ENCODE results near the gene UBTFL1.
"Not testable (repeated sequence)": the region's sequence is repeated elsewhere in the genome, so short reads cannot be mapped to it uniquely, and the experiment has no call there.

UBTFL1 gene, protein sequence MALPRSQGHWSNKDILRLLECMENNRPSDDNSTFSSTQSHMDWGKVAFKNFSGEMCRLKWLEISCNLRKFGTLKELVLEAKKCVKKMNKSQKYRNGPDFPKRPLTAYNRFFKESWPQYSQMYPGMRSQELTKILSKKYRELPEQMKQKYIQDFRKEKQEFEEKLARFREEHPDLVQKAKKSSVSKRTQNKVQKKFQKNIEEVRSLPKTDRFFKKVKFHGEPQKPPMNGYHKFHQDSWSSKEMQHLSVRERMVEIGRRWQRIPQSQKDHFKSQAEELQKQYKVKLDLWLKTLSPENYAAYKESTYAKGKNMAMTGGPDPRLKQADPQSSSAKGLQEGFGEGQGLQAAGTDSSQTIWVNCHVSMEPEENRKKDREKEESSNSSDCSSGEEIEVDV

DNA sequence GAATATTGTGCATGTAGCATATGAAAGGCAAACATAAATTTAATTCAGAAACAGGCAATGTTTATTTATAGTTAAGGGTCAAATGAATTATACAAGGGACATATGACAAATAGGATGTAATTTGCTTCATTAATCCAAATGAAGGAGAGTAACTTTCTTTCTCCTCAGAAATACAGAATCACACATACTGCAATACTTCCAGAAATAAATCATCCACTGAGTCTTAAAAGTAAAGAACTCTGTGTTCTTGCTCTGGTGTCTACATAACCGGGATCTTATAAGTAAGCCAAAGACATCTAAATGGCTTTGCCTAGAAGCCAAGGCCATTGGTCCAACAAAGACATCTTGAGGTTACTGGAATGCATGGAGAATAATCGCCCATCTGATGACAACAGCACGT is at the start of gene UBTFL1:
UBTFL1 (plus strand) TSS at position 301 of the 400 bp plus-strand sequence; CDS start at position 301, 0 bp downstream.
- DNase-seq, H3K4me1 Mint-ChIP-seq, H3K27ac Mint-ChIP-seq, H3K9me3 Mint-ChIP-seq, ATAC-seq, H3K27me3 Mint-ChIP-seq, H3K4me3 Mint-ChIP-seq: not testable (repeated sequence)

GRCh38 chr11:90051591-90052209 is 34.0 kb upstream of the UBTFL1 start:
- not testable (repeated sequence) for H3K4me3 Mint-ChIP-seq, H3K27me3 Mint-ChIP-seq

DNA sequence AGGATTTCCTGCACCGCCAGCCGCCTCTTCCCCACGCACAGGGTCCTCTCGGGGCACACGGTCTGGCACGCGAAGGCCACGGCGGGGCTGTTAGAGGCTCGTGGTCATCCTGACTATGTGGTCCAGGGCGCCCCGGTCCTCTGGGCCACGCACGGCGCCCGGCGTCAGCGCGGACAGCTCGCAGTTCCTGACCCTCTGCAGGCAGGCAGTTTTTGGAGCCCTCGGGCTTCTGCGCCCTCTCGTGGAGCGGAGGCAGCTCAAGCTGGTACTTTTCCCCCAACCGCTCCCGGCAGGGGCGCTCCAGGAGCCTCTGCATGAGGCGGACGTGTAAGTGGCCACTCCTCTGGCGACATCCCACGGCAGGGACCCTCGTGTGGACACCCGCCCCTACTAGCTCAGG is 33.4 kb upstream of the UBTFL1 start:
- not testable (repeated sequence) for ATAC-seq, H3K4me1 Mint-ChIP-seq, DNase-seq, H3K27ac Mint-ChIP-seq, H3K27me3 Mint-ChIP-seq, H3K9me3 Mint-ChIP-seq
- H3K4me3 Mint-ChIP-seq: peak overlapping the region in 1 of 2 donors; percentile 29

More at GRCh38 chr11:90051591-90052209, 34.0 kb upstream of the UBTFL1 start:
- not testable (repeated sequence) for ATAC-seq, H3K9me3 Mint-ChIP-seq, H3K27ac Mint-ChIP-seq, H3K4me1 Mint-ChIP-seq
- peak in 1 of 2 donors; percentile 0 for DNase-seq

DNA sequence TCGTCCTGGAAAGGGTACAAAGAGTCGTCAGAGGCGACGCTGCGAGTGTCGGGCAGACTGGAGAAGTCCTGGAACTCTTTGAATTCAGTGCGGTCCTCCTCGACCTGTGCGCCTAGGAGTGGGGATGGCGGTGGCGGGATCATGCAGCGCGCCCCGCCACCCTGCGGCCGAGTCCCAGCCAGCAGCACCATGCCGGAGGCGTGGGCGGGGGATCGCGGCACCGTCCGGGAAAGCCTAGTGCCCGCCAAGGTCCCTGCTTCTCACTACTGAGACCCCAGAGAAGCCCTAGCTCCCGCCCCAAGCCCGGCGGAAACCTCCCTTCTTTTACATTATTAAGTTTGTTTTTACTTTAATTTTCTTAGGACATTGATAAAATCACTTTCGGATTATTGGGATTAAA is 32.2 kb upstream of the UBTFL1 start:
- not testable (repeated sequence) for H3K4me3 Mint-ChIP-seq, ATAC-seq, H3K9me3 Mint-ChIP-seq, H3K27me3 Mint-ChIP-seq, DNase-seq, H3K4me1 Mint-ChIP-seq
- H3K27ac Mint-ChIP-seq: peak overlapping the region in 1 of 2 donors; percentile 34

GRCh38 chr11:90088731-90089130 is 3.0 kb downstream of the UBTFL1 start:
- H3K27me3 Mint-ChIP-seq, H3K4me1 Mint-ChIP-seq, H3K4me3 Mint-ChIP-seq, ATAC-seq, H3K27ac Mint-ChIP-seq, H3K9me3 Mint-ChIP-seq, DNase-seq: not testable (repeated sequence)

DNA sequence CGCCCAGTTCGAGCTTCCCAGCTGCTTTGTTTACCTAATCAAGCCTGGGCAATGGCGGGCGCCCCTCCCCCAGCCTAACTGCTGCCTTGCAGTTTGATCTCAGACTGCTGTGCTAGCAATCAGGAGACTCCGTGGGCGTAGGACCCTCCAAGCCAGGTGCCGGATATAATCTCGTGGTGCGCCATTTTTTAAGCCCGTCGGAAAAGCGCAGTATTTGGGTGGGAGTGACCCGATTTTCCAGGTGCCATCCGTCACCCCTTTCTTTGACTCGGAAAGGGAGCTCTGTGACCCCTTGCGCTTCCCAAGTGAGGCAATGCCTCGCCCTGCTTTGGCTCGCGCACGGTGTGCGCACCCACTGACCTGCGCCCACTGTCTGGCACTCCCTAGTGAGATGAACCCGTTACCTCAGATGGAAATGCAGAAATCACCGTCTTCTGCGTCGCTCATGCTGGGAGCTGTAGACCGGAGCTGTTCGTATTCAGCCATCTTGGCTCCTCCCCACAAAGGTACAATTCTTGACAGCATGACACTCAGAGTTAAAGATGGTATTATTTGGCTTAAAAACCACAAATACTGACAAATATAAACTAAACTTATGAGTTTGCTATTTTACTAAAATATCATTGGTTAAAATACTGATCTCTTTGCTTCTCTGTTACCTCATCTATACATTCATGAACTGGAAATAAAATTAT is 9.6 kb downstream of the UBTFL1 start:
- H3K27ac Mint-ChIP-seq, H3K4me3 Mint-ChIP-seq, H3K4me1 Mint-ChIP-seq, H3K27me3 Mint-ChIP-seq, DNase-seq, H3K9me3 Mint-ChIP-seq, ATAC-seq: not testable (repeated sequence)

- H3K4me1 Mint-ChIP-seq, ATAC-seq, H3K4me3 Mint-ChIP-seq, H3K27ac Mint-ChIP-seq, H3K27me3 Mint-ChIP-seq, DNase-seq, H3K9me3 Mint-ChIP-seq: not testable (repeated sequence)
Measured at GRCh38 chr11:90098261-90098660, 12.5 kb downstream of the UBTFL1 start.

DNA sequence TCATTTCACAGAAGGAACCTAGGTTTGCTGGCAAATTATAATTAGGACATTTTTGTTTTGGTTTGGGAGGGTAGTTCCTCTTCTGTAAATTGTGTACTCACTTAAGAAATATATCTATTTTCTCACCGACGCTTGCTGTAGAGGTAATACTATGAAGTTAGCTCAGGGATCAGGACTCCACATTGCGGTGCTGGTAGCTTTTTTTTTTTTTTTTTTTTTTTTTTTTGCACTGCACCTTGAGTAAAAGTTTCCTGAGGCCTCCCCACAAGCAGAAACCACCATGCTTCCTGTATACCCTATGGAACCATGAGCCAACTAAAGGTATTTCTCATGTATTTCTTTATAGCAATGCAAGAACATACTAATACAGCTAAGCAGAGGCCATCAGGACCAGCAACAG is 14.7 kb downstream of the UBTFL1 start:
- Mint-ChIP-seq H3K27ac (peak overlapping the region in 1 of 2 donors; percentile 83), H3K27me3 (no peaks in the 10 kb centered on the region), H3K9me3 (no peaks in the 10 kb centered on the region)

GRCh38 chr11:90113541-90113940 is 27.8 kb downstream of the UBTFL1 start:
- Mint-ChIP-seq H3K9me3 (no peaks in the 10 kb centered on the region), H3K4me1 (no peaks in the 10 kb centered on the region), H3K4me3 (no peak overlapping the region), H3K27ac (no peak overlapping the region), H3K27me3 (peaks cover 20% of the 10 kb centered on the region)
- ATAC-seq (no peak), DNase-seq (no peak)

More for the DNA sequence above, 14.7 kb downstream of the UBTFL1 start:
- DNase-seq (no peak), ATAC-seq (no peak)
- no peak overlapping the region for H3K4me3 Mint-ChIP-seq
- no peaks in the 10 kb centered on the region for H3K4me1 Mint-ChIP-seq

DNA sequence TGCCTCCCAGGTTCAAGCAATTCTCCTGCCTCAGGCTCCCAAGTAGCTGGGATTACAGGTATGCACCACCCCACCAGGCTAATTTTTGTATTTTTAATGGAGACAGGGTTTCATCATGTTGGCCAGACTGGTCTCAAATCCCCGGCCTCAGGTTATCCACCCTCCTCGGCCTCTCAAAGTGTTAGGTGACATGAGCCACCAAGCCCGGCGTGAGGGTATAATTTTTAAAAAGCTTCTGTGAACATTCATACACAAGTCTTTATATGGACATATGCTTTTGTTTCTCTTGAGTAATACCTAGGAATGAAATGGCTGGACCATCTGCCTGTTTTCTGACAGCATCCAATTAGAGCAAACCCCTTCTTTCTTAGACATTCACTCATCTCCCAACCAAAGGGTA is 34.4 kb downstream of the UBTFL1 start:
- Mint-ChIP-seq H3K4me3 (no peak overlapping the region), H3K27ac (no peak overlapping the region), H3K4me1 (no peaks in the 10 kb centered on the region), H3K9me3 (no peaks in the 10 kb centered on the region), H3K27me3 (no peaks in the 10 kb centered on the region)
- no peak for DNase-seq
- ATAC-seq: no peak

- no peak for DNase-seq
- H3K27me3 Mint-ChIP-seq: peaks cover 10% of the 10 kb centered on the region
- H3K27ac Mint-ChIP-seq: no peak overlapping the region
- no peak overlapping the region for H3K4me3 Mint-ChIP-seq
- ATAC-seq: no peak
- no peaks in the 10 kb centered on the region for H3K9me3 Mint-ChIP-seq
- no peaks in the 10 kb centered on the region for H3K4me1 Mint-ChIP-seq
Measured at GRCh38 chr11:90124371-90124770, 38.6 kb downstream of the UBTFL1 start.

DNA sequence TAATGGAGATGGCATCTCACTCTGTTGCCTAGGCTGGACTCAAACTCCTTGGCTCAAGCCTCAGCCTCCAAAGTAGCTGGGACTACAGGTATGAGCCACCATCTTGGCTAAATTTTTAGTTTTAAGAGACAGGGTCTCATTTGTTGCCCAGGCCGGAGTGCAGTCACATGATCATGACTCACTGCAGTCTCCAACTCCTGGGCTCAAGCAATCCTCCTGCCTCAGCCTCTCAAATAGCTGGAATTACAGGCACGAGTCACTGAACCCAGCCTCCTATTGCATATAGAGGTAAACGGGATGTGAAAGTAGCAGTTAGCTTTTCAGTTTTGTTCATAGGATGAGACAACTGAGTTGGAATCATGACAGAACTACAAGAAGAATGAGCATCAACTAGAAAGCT is 39.2 kb downstream of the UBTFL1 start:
- Mint-ChIP-seq H3K27ac (no peak overlapping the region), H3K27me3 (peaks cover 16% of the 10 kb centered on the region), H3K4me1 (no peaks in the 10 kb centered on the region), H3K4me3 (no peak overlapping the region), H3K9me3 (no peaks in the 10 kb centered on the region)
- DNase-seq (no peak), ATAC-seq (no peak)

- H3K4me3 Mint-ChIP-seq: peak overlapping the region; percentile 52 to 59
- no peak for ATAC-seq
Measured at GRCh38 chr11:90133560-90134477, 48.1 kb downstream of the UBTFL1 start.

GRCh38 chr11:90134478-90135003 is 48.8 kb downstream of the UBTFL1 start, which contains the start of gene NAALAD2:
Gene NAALAD2, plus strand, starts transcription at chr11:90134663. Its CDS starts 96 bp downstream, at chr11:90134759.
- H3K4me3 Mint-ChIP-seq: peak within 1 kb of the TSS; percentile 52 to 59
- DNase-seq (peak in 1 of 2 donors; percentile 0), ATAC-seq (peak; percentile 48)
- H3K4me1 Mint-ChIP-seq: peaks cover 16% of the 10 kb centered on the region
- H3K9me3 Mint-ChIP-seq: peaks cover 0 to 3% of the 10 kb centered on the region in 2 donors
- peaks cover 64% of the 10 kb centered on the region for H3K27me3 Mint-ChIP-seq
- H3K27ac Mint-ChIP-seq: no peak within 1 kb of the TSS

More at GRCh38 chr11:90133560-90134477, 48.1 kb downstream of the UBTFL1 start:
- no peak for DNase-seq
- Mint-ChIP-seq H3K4me1 (peaks cover 16% of the 10 kb centered on the region), H3K27ac (no peak overlapping the region), H3K9me3 (no peaks in the 10 kb centered on the region), H3K27me3 (peaks cover 60% of the 10 kb centered on the region)

GRCh38 chr11:90135016-90135415 is 49.3 kb downstream of the UBTFL1 start:
- H3K27me3 Mint-ChIP-seq: peaks cover 62% of the 10 kb centered on the region
- ATAC-seq: no peak
- no peak for DNase-seq
- H3K9me3 Mint-ChIP-seq: peaks cover 0 to 5% of the 10 kb centered on the region in 2 donors
- H3K4me1 Mint-ChIP-seq: peaks cover 16% of the 10 kb centered on the region
- H3K27ac Mint-ChIP-seq: no peak overlapping the region
- H3K4me3 Mint-ChIP-seq: peak overlapping the region; percentile 52 to 59

All from stimulated activated naive CD8-positive, alpha-beta T cell treated with anti-CD3 and anti-CD28 coated beads, Interleukin-15, amount 100 ng/mL, for 72 hours (primary cell).